CD14-positive monocyte (primary cell): ENCODE results near the gene DHCR24. TPM values are rescaled to one million over a fixed set of nuclear protein-coding genes. Genes with fewer than 3 reads are reported as not detected.

Source experiments
- DNase-seq, 3 donors: peaks; one replicate each; pipeline ENCODE4 v3.0.0-alpha.2; 2011 to 2022
- H2AFZ ChIP-seq: 2 replicates; pipeline ENCODE4 v1.6.0; 2012; ENCODE audit warnings: mild to moderate bottlenecking, low read depth, low read length, inconsistent platforms; ENCODE audit not compliant: insufficient read depth, poor library complexity, severe bottlenecking
- H3K27ac ChIP-seq, 2 donors: 1 replicate in 1 of 2; 2 replicates in 1 of 2; pipeline ENCODE4 v1.5.1; 2012 to 2013; ENCODE audit warnings: low read length in 2 of 2, control low read depth in 1 of 2, inconsistent platforms in 1 of 2, low read depth in 1 of 2, mild to moderate bottlenecking in 1 of 2
- H3K27me3 ChIP-seq, 2 donors: one replicate each; pipeline versions ENCODE4 v1.6.0 to v1.6.1; 2011 to 2013; ENCODE audit warnings: low read length in 2 of 2; ENCODE audit not compliant: control insufficient read depth in 2 of 2, insufficient read depth in 2 of 2
- H3K36me3 ChIP-seq, 2 donors: replicated peaks in 1 of 2; 1 replicate in 1 of 2; 2 replicates in 1 of 2; pipeline versions ENCODE4 v1.5.1 to v1.6.1; 2012 to 2013; ENCODE audit warnings: low read length in 2 of 2, control low read depth in 1 of 2, inconsistent platforms in 1 of 2, mild to moderate bottlenecking in 1 of 2; ENCODE audit not compliant: insufficient read depth in 2 of 2, control insufficient read depth in 1 of 2
- H3K4me1 ChIP-seq, 2 donors: 1 replicate in 1 of 2; 2 replicates in 1 of 2; pipeline versions ENCODE4 v1.5.1 to v1.6.1; 2012 to 2013; ENCODE audit warnings: low read length in 2 of 2, control low read depth in 1 of 2, inconsistent platforms in 1 of 2, mild to moderate bottlenecking in 1 of 2, moderate library complexity in 1 of 2; ENCODE audit not compliant: insufficient read depth in 2 of 2, control insufficient read depth in 1 of 2
- H3K4me2 ChIP-seq: replicated peaks from 2 replicates; pipeline ENCODE3; 2012; ENCODE audit warnings: low read length, moderate library complexity, mild to moderate bottlenecking; ENCODE audit not compliant: poor library complexity, severe bottlenecking; ENCODE audit errors: extremely low read depth
- H3K4me3 ChIP-seq, 3 experiments: fragments of 200-600 bp in 1 of 3; sonication (generic) in 1 of 3; replicated peaks in 1 of 3; 1 replicate in 2 of 3; 2 replicates in 1 of 3; pipeline ENCODE4 v1.5.1; 2011 to 2013; ENCODE audit warnings: low read length in 3 of 3, mild to moderate bottlenecking in 3 of 3, control low read depth in 2 of 3, low read depth in 2 of 3, inconsistent platforms in 1 of 3, moderate library complexity in 1 of 3
- H3K79me2 ChIP-seq: 2 replicates; pipeline ENCODE4 v1.6.0; 2012; ENCODE audit warnings: mild to moderate bottlenecking, control low read depth, inconsistent platforms, low read length, moderate library complexity; ENCODE audit not compliant: insufficient read depth
- H3K9ac ChIP-seq: 2 replicates; pipeline ENCODE4 v1.6.0; 2017; ENCODE audit warnings: low read length, mild to moderate bottlenecking; ENCODE audit not compliant: insufficient read depth, poor library complexity, severe bottlenecking
- H3K9me3 ChIP-seq, 2 donors: replicated peaks in 1 of 2; 1 replicate in 1 of 2; 2 replicates in 1 of 2; pipeline versions ENCODE4 v1.5.1 to v1.6.1; 2012 to 2013; ENCODE audit warnings: low read length in 2 of 2, control low read depth in 1 of 2; ENCODE audit not compliant: control insufficient read depth in 1 of 2, insufficient read depth in 1 of 2
- H4K20me1 ChIP-seq: 2 replicates; pipeline ENCODE4 v1.6.0; 2012; ENCODE audit warnings: mild to moderate bottlenecking, low read length, control low read depth, moderate library complexity; ENCODE audit not compliant: insufficient read depth
- H3K27ac Mint-ChIP-seq, 7 donors: one replicate each; pipeline ENCODE4 v1.8.0; 2020; ENCODE audit warnings: mild to moderate bottlenecking in 7 of 7, mixed read lengths in 7 of 7, moderate library complexity in 6 of 7, inconsistent platforms in 2 of 7
- H3K27me3 Mint-ChIP-seq, 3 donors: one replicate each; pipeline ENCODE4 v1.8.0; 2021 to 2022; ENCODE audit warnings: low read depth in 3 of 3, mild to moderate bottlenecking in 3 of 3, mixed read lengths in 3 of 3, moderate library complexity in 3 of 3, inconsistent platforms in 1 of 3
- H3K36me3 Mint-ChIP-seq, 2 donors: one replicate each; pipeline ENCODE4 v1.8.0; 2020; ENCODE audit warnings: mixed read lengths in 2 of 2, inconsistent platforms in 1 of 2, mild to moderate bottlenecking in 1 of 2
- H3K4me1 Mint-ChIP-seq: one replicate; pipeline ENCODE4 v1.8.0; 2020; ENCODE audit warnings: mild to moderate bottlenecking, mixed read lengths
- H3K4me3 Mint-ChIP-seq, 2 donors: one replicate each; pipeline ENCODE4 v1.8.0; 2020; ENCODE audit warnings: mild to moderate bottlenecking in 2 of 2, mixed read lengths in 2 of 2, moderate library complexity in 1 of 2
- H3K9me3 Mint-ChIP-seq, 7 donors: one replicate each; pipeline ENCODE4 v1.8.0; 2020 to 2022; ENCODE audit warnings: mixed read lengths in 7 of 7, mild to moderate bottlenecking in 6 of 7, moderate library complexity in 6 of 7, inconsistent platforms in 2 of 7
- CTCF ChIP-seq: fragments of 200-600 bp; IDR thresholded peaks from one replicate; pipeline ENCODE4 v1.8.0; 2022; ENCODE audit warnings: antibody characterized with exemption, mild to moderate bottlenecking
- WGBS: methylation state at CpG from one replicate; pipeline ENCODE4 v1.1.5; 2013; ENCODE audit warnings: missing lambda C conversion rate; ENCODE audit not compliant: insufficient coverage; 5-methylcytosine and 5-hydroxymethylcytosine counted together
- intact Hi-C, 2 donors: fragments of 100-400 bp; cut with micrococcal nuclease; formaldehyde crosslinking; loops; one replicate each; pipeline versions ENCODE4 v1.15.0 to v1.15.1; 2023
- polyA plus RNA-seq, 3 donors: library from polyadenylated mRNA; depleted of rRNA in 1 of 3; unstranded in 2 of 3; stranded (reverse) in 1 of 3; fragments of 300-500 nt in 2 of 3; fragments of >200 nt in 1 of 3; fragmentation: Illumina TruSeq in 2 of 3; gene quantifications; 1 replicate in 2 of 3; 2 replicates in 1 of 3; pipeline ENCODE4 v1.2.3, GENCODE V29; 2012 to 2021

DHCR24 gene
- polyA plus RNA-seq, 3 donors, result 0.48 to 3.5 (median 3.0) TPM

DNA sequence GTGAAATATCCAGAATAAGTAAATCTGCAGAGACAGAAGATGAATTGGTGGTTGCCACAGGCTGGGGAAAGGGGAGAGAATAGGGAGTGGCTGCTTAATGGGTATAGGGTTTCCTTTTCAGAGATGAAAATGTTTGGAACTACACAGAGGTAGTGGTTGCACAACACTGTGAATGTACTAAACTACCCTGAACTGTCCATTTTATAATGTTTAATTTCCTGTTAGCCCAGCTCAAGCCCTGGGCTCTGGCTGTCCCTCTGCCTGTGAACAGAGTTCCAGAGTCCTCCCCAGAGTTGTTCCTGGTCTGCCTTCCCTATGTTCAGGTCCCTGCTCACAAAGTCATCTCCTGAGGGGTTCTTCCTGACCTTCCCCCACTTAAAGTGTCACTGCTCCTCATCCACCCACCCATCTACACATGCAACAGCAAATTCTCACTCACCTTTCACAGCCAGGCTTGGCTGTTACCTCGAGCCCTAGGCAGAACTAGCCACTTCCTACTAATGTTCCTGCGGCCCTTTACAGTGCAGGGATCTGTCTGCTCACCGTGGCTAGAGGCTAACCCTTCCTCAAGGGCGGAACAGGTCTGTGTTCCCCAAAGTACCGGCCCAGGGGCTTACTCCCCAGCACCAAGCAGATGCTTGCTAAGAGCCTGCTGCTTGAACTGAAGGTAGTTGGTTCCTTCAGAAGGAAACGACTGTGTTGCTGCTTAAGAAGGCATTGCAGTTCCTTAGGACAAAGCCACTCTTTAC lies 22.4 kb downstream of the DHCR24 start:
- 93% methylated on average over 3 of the region's 6 CpGs for WGBS
- no peak overlapping the region for H3K27ac ChIP-seq
- no peak overlapping the region for H2AFZ ChIP-seq
- peaks cover 0 to 3% of the 10 kb centered on the region in 2 donors for H3K4me1 ChIP-seq
- H3K27me3 Mint-ChIP-seq, result no peaks in the 10 kb centered on the region
- H3K4me3 ChIP-seq, result no peak overlapping the region
- H3K36me3 ChIP-seq, result no peaks in the 10 kb centered on the region
- H3K27me3 ChIP-seq, result no peaks in the 10 kb centered on the region
- peaks cover 0 to 2% (median 0%) of the 10 kb centered on the region in 7 donors for H3K9me3 Mint-ChIP-seq
- H4K20me1 ChIP-seq, result no peaks in the 10 kb centered on the region
- DNase-seq, result no peak
- H3K9ac ChIP-seq, result no peak overlapping the region
- H3K4me3 Mint-ChIP-seq, result no peak overlapping the region
- H3K36me3 Mint-ChIP-seq, result peaks cover 13 to 53% of the 10 kb centered on the region in 2 donors
- H3K79me2 ChIP-seq, result no peaks in the 10 kb centered on the region
- H3K9me3 ChIP-seq, result no peaks in the 10 kb centered on the region
- intact Hi-C loops, result no loop called here
- H3K4me2 ChIP-seq, result no peak overlapping the region
- no peak overlapping the region for H3K27ac Mint-ChIP-seq
- no peak for TF ChIP-seq CTCF
- H3K4me1 Mint-ChIP-seq, result peaks cover 22% of the 10 kb centered on the region

DNA sequence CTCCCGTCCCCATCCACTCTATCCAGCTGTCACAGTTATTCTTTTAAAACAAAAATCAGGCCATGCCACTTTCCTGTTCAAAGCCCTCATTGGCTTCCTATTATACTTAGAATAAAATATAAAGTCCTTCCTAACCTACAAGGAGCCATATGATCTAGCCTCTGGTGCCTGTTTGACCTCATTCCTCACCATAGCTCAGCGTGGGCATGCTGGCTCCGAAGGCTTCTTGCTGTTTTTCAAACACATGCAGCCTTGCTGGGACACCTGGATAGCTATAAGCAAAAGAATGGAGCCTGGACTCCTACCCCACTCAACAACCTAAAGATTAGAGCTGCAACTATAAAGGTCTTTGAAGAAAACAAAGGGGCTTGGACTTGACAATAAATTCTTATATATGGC lies 23.7 kb downstream of the DHCR24 start:
- Mint-ChIP-seq H3K27ac (no peak overlapping the region), H3K9me3 (peaks cover 0 to 2% (median 0%) of the 10 kb centered on the region in 7 donors), H3K27me3 (no peaks in the 10 kb centered on the region), H3K4me3 (no peak overlapping the region), H3K36me3 (peaks cover 13 to 46% of the 10 kb centered on the region in 2 donors), H3K4me1 (peaks cover 30% of the 10 kb centered on the region)
- no peak overlapping the region for H2AFZ ChIP-seq
- no peak for TF ChIP-seq CTCF
- no peaks in the 10 kb centered on the region for H3K9me3 ChIP-seq
- no peaks in the 10 kb centered on the region for H4K20me1 ChIP-seq
- H3K4me3 ChIP-seq, result no peak overlapping the region
- no peaks in the 10 kb centered on the region for H3K79me2 ChIP-seq
- no peaks in the 10 kb centered on the region for H3K27me3 ChIP-seq
- H3K27ac ChIP-seq, result no peak overlapping the region
- H3K9ac ChIP-seq, result no peak overlapping the region
- no peak overlapping the region for H3K4me2 ChIP-seq
- intact Hi-C loops, result no loop called here
- DNase-seq, result no peak
- no peaks in the 10 kb centered on the region for H3K36me3 ChIP-seq
- 92% methylated on average over 2 of the region's 3 CpGs for WGBS
- H3K4me1 ChIP-seq, result peaks cover 0 to 7% of the 10 kb centered on the region in 2 donors
